ENCODE data around the gene MORN1. TPM values are rescaled to one million over a fixed set of nuclear protein-coding genes. Genes with fewer than 3 reads are reported as not detected.

The MORN1 gene
- total RNA-seq, 4 donors from 2014 or later = 0.59 to 20.0 (median 9.5) TPM

GRCh38 chr1:2403273-2403672, 11.9 kb upstream of the MORN1 start:
- intact Hi-C loops (cut with DNase I; ENCODE audit: low total_unique reads) = no loop called here
- H3K27me3 ChIP-seq = no peaks in the 10 kb centered on the region
- no peak overlapping the region for H3K27ac ChIP-seq
- H3K4me1 ChIP-seq = no peaks in the 10 kb centered on the region
- no peaks in the 10 kb centered on the region for H3K9me3 ChIP-seq
- DNase-seq = no peak
- no peaks in the 10 kb centered on the region for H3K36me3 ChIP-seq
- no peak for TF ChIP-seq CTCF (IDR thresholded peaks at IDR 0.05)
- TF ChIP-seq POLR2A (IDR thresholded peaks at IDR 0.05) = no peak
- H3K4me3 ChIP-seq = no peak overlapping the region

GRCh38 chr1:2402420-2402819, 11.1 kb upstream of the MORN1 start:
- Histone ChIP-seq H3K36me3 (no peaks in the 10 kb centered on the region), H3K27me3 (no peaks in the 10 kb centered on the region), H3K9me3 (no peaks in the 10 kb centered on the region), H3K4me1 (no peaks in the 10 kb centered on the region), H3K4me3 (no peak overlapping the region), H3K27ac (no peak overlapping the region)
- no peak for TF ChIP-seq POLR2A (IDR thresholded peaks at IDR 0.05)
- TF ChIP-seq CTCF (IDR thresholded peaks at IDR 0.05) = no peak
- intact Hi-C loops (cut with DNase I; ENCODE audit: low total_unique reads) = no loop called here
- DNase-seq = no peak

- DNase-seq = no peak
- Histone ChIP-seq H3K36me3 (no peaks in the 10 kb centered on the region), H3K9me3 (no peaks in the 10 kb centered on the region), H3K27me3 (no peaks in the 10 kb centered on the region), H3K4me3 (no peak overlapping the region), H3K4me1 (no peaks in the 10 kb centered on the region), H3K27ac (no peak overlapping the region)
- no peak for TF ChIP-seq CTCF (IDR thresholded peaks at IDR 0.05)
- no peak for TF ChIP-seq POLR2A (IDR thresholded peaks at IDR 0.05)
- intact Hi-C loops (cut with DNase I; ENCODE audit: low total_unique reads) = no loop called here
Observed at GRCh38 chr1:2400950-2401649, 9.7 kb upstream of the MORN1 start.

GRCh38 chr1:2400576-2400909, 9.2 kb upstream of the MORN1 start:
- H3K27me3 ChIP-seq = no peaks in the 10 kb centered on the region
- DNase-seq = no peak
- no peaks in the 10 kb centered on the region for H3K36me3 ChIP-seq
- H3K27ac ChIP-seq = no peak overlapping the region
- H3K4me3 ChIP-seq = no peak overlapping the region
- intact Hi-C loops (cut with DNase I; ENCODE audit: low total_unique reads) = no loop called here
- H3K9me3 ChIP-seq = no peaks in the 10 kb centered on the region
- H3K4me1 ChIP-seq = no peaks in the 10 kb centered on the region
- TF ChIP-seq CTCF (IDR thresholded peaks at IDR 0.05) = no peak
- TF ChIP-seq POLR2A (IDR thresholded peaks at IDR 0.05) = no peak

- Histone ChIP-seq H3K27me3 (no peaks in the 10 kb centered on the region), H3K4me1 (no peaks in the 10 kb centered on the region), H3K36me3 (no peaks in the 10 kb centered on the region), H3K4me3 (no peak overlapping the region), H3K27ac (no peak overlapping the region), H3K9me3 (no peaks in the 10 kb centered on the region)
- no peak for DNase-seq
- no peak for TF ChIP-seq CTCF (IDR thresholded peaks at IDR 0.05)
- intact Hi-C loops (cut with DNase I; ENCODE audit: low total_unique reads) = no loop called here
Observed at GRCh38 chr1:2399890-2400575, 8.7 kb upstream of the MORN1 start.

Data from uterus (tissue), 4 donors.